HG03139 (cell line): ENCODE results near the gene C2.

Experiments used
- ATAC-seq: cut with Tn5 transposase; IDR thresholded peaks from one replicate; pipeline ENCODE4 v1.9.1; 2021; ENCODE audit not compliant: unreplicated experiment

The C2 gene

DNA sequence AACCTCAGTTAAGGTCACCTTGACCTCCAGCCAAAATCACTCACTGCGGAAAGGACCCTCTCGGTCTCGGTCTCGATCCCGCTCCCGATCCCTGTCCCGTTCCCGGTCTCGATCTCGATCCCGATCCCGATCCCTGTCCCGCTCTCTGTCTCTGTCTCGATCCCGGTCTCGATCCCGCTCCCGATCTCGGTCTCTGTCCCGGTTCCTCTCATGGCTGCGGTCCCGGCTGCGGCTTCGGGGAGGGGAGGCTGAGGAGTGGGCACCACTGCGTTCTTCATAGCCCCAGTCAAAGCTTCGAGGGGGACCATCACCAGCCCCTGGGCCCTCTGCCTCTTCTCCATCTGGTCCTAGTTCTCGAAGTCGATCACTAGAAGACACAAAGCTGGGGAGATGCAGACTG, 27.0 kb downstream of the C2 start:
- ATAC-seq, result no peak

DNA sequence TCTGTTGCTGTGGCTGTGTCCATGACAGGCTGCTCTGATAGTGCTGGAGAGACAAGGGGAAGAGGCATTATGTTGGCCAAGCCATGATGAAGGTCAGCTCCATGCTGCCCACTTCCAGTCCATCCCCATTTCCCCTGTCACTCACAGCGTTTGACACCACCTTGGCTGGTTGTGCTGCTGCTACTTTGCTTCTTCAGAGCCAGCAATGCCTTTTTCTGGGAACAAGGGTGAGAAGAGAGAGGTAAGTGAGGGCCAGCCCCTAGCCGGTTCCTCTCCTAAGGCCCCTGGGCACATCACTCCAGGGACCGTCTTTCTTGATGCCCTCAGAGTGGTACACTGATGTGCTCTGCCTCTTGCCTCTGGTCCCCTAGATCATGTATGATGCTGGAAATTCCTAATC, 29.3 kb downstream of the C2 start:
- ATAC-seq, result no peak

DNA sequence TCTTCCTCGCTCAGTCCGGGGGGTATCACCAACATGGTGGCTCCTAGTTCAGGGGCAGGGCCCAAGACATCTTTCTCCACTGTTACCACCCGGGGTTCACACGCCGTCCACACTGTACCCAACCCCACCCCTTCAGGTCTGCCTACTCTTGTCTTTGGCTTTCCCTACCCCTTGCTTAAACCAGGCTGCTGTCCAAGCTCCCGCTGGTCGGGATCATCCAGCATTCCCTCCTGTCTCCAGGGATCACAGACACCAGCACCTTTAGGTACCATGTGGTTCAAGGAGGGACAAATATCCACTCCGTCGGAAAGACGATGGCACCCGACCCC, 30.9 kb downstream of the C2 start:
- ATAC-seq, result no peak

DNA sequence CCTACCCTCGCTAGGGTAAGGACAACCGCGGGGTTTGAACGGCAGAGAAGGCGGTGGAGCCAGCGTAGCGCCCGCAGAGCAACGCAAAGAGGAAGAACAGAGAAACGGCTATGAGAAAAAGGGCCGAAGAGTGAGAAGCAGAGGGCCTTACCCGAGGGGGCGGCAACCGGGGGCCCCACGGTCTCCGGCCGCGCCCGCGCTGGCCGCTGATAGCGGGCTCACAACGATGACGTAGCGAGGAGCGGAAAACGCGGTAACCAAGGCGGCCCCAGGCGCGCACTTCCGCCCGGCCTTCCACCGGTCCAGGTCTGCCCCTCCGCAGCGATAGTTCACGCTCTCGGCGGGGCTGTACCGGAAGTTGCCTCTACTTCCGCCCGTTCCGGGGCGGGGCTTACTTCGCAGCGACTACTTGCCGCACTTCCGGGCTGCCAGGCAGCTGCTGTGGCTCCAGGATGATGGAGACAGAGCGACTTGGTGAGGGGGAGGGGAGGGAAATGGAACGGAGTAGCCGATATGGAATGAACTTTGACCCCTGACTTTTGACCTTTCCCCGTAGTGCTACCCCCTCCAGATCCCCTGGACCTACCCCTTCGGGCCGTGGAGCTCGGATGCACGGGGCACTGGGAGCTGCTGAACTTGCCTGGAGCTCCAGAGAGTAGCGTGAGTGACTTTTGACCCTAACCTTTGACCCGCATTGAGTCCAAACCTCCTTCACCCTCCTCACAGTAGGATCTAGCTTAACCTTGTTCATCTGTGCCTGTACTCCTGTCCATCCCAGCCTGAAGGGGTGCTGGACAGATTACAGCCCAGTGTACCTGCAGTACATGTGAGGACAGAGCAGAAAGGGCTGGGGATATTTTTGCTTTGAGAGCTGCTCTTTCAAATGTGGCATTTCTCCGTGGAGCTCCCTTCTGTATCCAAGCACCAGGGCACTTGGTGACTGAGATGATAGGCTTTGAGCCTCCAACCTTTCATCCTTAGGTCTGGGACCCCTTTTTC, 31.5 kb downstream of the C2 start, which contains the start of the genes NELFE and SKIC2:
TSS of gene NELFE (minus strand) at position 231 of the 999 bp plus-strand sequence. CDS start 525 bp downstream, outside the sequence.
TSS of gene SKIC2 (plus strand) at position 435 of the 999 bp plus-strand sequence. CDS start at position 453, 18 bp downstream.
- peak; percentile 92 for ATAC-seq

DNA sequence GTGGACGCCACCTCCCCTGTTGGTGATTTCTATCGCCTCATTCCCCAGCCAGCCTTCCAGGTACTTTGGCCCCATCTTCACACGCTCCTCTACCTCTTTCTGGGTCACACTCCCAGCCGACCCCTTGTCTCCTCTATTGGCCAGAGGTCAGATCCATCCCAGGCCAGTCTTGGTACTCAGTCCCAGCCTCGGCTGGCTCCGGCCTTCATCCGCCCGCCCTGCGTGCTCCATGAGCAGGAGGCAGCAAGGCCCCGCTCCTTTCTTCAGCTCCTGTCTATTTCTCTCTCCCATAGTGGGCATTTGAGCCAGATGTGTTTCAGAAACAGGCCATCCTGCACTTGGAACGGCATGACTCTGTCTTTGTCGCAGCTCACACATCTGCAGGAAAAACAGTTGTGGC, 34.1 kb downstream of the C2 start:
- ATAC-seq, result no peak

DNA sequence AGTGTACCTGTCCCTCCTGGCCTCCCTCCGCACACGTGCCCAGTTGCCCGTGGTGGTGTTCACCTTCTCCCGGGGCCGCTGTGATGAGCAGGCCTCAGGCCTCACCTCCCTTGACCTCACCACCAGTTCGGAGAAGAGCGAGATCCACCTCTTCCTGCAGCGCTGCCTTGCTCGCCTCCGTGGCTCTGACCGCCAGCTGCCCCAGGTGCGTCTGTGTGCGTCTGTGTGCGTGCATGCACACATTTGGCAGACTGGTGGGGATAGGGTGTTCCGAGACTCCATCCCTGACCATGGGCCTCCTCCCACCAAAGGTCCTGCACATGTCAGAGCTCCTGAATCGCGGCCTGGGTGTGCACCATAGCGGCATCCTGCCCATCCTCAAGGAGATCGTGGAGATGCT, 36.4 kb downstream of the C2 start:
- ATAC-seq, result no peak

DNA sequence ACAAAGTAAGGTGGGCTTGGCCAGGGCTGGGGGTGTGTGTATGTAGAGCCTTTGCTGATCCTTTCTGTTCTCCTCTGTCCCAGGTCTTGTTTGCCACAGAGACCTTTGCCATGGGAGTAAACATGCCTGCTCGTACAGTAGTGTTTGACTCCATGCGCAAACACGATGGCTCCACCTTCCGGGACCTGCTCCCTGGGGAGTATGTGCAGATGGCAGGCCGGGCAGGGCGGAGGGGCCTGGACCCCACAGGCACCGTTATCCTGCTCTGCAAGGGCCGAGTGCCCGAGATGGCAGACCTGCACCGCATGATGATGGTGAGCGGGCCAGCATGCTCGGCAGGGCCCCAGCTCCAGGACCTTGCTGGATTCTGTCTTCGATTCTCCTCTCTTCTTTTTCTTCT, 38.2 kb downstream of the C2 start:
- ATAC-seq, result no peak

DNA sequence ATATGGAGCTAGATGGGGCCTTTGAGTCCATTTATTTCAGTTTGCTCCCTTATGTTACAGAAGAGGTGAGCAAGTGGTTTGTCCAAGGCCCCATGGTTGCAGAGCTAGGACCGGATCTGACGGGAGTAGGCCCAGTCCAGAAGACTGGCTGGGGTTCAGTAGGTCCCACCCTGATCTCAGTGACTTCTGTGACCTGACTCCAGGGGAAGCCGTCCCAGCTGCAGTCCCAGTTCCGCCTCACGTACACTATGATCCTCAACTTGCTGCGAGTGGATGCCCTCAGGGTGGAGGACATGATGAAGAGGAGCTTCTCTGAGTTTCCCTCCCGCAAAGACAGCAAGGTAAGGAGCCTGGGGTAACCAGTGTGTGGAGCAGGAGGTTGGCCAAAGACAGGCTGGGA, 39.0 kb downstream of the C2 start:
- no peak for ATAC-seq

DNA sequence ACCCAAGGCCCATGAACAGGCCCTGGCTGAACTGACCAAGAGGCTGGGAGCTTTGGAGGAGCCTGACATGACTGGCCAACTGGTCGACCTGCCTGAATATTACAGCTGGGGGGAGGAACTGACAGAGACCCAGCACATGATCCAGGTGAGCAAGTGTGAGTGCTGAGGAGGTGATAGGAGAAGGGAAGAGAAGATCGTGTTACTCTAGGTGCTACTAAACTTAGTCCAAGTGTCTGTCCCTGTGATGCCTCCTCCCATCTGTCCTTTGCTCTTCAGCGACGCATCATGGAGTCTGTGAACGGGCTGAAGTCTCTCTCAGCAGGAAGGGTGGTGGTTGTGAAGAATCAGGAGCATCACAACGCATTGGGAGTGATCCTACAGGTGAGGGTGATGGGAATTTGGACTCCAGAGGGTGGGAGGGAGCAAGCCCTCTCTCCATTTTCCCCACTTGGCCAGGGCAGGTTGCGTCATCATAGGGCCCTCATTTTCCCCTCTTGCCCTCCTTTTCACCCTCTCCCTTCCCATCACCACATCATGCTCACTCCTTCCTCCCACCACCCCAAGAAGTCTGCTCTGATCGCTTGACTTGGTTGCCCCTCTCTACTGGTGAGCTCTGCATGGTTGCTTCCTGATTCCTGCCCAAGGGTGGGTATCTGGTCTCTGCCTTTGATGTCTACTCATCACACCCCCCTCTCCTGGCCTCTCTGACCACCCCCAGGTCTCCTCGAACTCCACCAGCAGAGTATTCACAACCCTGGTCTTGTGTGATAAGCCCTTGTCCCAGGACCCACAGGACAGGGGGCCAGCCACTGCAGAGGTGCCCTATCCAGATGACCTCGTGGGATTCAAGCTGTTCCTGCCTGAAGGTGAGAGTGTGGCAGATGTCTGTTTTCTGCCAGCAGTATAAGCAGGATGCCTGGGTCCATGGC, 39.7 kb downstream of the C2 start:
- no peak for ATAC-seq

DNA sequence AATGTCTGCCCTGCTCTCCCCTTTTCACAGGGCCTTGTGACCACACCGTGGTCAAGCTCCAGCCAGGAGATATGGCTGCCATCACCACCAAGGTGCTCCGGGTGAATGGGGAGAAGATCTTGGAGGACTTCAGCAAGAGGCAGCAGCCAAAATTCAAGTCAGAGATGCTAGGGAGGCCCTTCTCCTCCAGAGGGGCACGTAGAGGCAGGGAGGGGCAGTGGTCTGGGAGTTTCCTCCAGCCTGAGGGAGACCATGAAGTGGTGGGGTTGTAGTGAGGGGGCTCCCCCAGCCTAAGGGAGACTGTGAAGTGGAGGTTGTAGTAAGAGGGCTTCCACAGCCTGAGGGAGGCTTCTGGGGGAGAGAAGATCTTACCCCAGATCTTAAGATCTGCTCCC, 40.4 kb downstream of the C2 start:
- ATAC-seq, result no peak

DNA sequence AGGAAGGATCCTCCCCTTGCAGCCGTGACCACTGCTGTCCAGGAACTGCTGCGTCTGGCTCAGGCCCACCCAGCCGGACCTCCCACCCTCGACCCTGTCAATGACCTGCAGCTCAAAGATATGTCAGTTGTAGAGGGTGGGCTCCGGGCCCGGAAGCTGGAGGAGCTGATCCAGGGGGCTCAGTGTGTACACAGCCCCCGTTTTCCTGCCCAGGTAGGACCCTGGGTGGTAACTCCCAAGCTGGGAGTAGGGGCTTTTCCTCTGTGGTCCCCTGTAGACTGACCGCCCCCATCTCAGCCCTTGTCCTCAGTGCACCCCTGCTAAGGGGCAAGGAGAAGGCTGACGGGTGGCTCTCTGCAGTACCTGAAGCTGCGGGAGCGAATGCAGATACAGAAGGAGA, 40.8 kb downstream of the C2 start:
- no peak for ATAC-seq

DNA sequence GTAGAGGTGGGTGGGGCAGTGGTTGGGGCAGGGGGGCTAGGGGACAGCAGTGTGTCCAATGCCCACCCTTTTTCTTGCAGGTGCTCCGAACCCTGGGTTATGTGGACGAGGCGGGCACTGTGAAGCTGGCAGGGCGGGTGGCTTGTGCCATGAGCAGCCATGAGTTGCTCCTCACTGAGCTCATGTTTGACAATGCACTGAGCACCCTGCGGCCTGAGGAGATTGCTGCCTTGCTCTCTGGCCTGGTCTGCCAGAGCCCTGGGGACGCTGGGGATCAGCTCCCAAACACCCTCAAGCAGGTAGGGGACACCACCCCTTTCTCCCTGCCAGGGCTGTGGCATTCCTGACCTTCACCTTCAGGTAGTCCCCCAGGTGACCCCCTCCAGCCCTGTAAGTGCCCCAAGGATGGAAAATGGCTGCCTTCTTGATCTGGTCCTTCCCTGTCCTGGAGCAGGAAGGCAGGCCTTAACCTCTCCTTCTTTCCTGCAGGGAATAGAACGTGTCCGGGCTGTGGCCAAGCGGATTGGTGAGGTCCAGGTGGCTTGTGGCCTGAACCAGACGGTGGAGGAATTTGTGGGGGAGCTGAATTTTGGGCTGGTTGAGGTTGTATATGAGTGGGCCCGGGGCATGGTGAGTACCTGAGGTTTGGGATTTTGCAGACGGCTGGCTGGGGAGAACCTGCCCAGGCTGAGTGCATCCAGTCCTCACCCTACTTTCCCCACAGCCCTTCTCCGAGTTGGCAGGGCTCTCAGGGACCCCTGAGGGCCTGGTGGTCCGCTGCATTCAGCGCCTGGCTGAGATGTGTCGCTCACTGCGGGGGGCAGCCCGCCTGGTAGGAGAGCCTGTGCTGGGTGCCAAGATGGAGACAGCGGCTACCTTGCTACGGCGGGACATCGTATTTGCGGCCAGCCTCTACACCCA, 41.5 kb downstream of the C2 start:
- ATAC-seq, result no peak

DNA sequence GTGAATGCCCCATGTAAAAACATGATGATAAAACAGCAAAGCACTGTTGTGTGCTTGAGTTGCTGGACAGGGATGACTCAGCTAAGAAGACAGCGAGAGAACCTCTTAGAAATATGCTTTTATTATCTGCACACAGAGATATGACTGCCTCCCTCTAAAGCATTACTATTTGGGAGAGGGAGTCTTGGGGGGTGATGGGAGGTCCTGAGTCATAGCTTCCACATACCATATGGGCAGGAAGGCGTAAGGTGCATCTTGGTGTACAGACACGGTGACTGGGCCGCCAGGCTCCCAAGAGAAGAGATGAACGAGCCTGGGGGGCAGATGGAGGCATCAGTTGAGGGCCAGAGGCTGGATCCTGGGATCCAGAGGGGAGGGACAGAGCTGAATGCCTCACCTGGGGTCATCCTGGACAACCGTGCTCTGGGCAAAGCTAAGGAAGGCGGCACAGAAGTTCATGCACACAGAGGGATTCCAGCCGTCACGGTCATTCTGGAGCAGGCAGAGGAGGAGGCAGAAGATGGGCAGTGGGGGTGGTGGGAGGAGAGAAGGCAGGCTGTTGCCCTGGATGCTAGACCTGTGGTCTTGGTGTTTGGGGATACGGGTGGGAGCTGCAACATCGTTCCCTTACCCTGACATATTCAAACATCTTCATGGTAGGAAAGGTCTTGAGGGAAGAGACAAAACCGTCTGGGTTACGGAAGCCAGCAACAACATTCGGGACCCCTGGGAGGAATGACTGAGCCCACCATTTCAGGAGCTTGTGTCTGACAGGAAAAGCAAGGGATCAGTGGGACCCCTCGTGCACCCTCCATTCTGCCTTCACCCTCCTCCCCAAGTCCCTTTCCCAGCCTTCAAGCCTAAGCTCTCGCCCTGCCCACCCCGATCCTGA, 42.4 kb downstream of the C2 start:
- no peak for ATAC-seq

DNA sequence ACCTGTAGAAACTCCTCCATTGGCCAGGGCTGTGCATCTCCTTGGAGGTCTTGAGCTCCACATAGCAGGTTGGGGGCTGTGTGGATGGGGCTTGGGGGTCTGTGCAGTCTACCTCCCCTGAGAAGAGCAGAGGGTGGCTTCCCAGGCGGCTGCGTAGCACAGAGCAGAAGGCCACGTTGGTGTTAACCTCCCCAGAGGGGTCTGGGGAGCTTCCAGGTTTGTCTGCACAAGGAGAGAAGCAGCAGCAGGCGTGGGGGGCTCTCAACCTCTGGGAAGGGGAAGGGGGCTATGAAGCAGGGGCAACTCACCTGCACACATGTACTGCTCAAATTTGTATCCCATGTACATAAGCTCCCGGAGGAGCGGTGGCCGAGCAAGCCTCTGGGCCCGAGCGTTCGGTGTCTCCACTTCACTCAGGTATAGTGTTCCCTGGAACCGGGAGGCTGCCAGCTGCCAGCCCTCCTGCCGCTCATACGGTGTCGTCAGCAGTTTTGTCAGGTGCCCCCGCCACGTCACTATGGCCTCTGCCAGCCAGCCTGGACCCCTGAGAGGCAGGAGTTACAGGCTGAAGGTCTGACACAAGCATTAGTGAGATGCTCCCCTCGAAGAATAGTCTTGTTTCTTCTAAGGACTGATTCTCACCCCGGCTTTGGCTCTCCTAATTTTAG, 43.2 kb downstream of the C2 start:
- no peak for ATAC-seq

DNA sequence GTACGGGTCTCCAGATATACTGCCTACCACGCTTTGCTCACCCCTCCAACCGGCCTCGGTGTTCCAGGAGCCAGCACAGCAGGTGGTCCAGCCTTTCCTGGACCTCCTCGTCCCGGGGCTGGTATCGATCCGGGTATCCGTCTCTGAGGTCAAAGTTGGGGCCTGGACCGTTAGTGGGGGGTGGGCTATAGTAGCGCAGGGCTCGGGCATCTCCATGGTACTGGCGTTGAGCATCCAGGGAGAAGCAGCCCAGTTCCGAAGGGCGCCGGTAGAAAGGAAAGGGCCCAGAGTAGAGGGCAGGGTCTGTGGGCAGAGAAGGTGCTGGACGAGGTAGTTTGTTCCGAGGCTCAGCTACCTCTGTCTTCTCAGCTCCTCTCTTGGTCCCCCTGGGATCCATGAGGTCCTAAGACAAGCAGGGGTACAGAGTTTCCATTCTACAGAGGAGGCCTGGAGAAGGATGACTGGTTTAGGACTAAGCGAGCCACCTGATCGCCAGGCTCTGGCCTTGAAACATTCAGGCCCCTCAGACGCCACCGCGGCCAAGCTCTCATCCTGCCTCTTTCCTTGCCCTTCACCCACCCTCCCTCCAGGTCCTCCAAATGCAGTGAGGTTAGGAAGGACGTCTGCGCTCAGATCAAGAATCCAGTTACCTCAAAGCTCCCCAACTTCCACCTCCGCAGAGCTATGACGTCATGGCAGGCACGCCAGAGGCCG, 43.9 kb downstream of the C2 start:
- no peak for ATAC-seq

DNA sequence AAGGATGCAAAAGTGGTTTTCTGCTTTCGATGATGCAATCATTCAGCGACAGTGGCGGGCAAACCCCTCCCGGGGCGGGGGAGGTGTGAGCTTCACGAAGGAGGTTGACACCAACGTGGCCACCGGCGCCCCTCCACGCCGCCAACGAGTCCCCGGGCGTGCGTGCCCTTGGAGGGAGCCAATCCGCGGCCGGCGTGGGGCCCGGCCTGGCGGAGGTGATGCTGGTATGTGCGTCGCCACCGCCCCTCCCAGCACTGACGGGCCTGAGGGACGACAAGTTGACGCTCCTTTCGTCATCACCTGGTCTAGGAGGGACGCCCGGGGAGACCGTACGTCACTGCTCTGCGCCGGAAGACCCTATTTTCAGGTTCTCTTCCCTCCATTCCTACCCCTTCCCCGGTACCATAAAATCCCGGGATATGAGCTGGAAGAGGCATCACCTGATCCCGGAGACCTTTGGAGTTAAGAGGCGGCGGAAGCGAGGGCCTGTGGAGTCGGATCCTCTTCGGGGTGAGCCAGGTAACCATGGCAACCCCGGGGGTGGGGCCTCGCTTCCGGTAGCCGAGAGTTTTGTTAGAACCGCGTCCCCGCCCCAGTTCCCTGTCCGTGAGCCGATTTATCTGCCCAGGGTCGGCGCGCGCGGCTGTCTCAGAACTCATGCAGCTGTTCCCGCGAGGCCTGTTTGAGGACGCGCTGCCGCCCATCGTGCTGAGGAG, 44.6 kb downstream of the C2 start, which contains the start of gene DXO:
TSS of gene DXO (minus strand) at position 146 of the 716 bp plus-strand sequence. CDS start 463 bp downstream, outside the sequence.
- peak; percentile 82 for ATAC-seq

DNA sequence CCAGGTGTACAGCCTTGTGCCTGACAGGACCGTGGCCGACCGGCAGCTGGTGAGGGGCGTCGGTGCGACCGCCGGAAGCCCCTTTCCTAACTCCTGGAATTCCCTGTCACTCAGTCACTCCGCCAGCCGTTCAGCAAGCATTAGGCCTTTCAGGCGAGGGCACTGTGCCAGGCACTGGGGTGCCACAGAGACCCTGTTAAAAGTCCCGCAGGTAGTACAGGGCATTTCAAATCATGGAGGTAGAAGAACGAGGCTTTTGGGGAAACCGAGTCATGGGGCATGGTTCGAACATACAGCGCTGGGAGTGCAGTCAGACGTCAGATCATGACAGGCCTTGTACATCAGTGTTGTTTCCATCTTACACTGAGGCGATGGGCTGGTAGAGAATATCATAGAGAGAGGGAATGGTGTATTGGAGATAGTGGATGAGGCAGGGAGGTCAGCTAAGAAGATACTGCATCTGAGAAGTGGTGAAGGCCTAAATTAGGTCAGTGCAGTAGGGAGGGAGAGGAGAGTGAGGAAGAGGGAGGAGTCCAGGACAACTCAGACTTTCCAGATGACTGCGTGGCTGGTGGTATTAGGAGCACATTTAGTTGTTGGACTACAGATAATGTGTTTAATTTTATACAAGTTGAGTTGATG, 45.3 kb downstream of the C2 start:
- no peak for ATAC-seq
